COLO668 (cell line): ENCODE results near the gene GNG4.
"Not testable (repeated sequence)": the region's sequence is repeated elsewhere in the genome, so short reads cannot be mapped to it uniquely, and the experiment has no call there.

ENCODE experiments used
- DNase-seq: peaks from one replicate; lab custom pipeline; 2025; ENCODE audit not compliant: unreplicated experiment; lab: John Stamatoyannopoulos, UW

The GNG4 gene

GRCh38 chr1:235628316-235629005 lies 21.1 kb downstream of the GNG4 start:
- no peak for DNase-seq

GRCh38 chr1:235625831-235626230 lies 23.8 kb downstream of the GNG4 start:
- no peak for DNase-seq

- no peak for DNase-seq
Measured at GRCh38 chr1:235625340-235625739, 24.2 kb downstream of the GNG4 start.

- DNase-seq, result no peak
Measured at GRCh38 chr1:235624721-235625333, 24.8 kb downstream of the GNG4 start.

- DNase-seq, result no peak
Measured at GRCh38 chr1:235622936-235623779, 26.4 kb downstream of the GNG4 start.

- not testable (repeated sequence) for DNase-seq
Measured at GRCh38 chr1:235619149-235619548, 30.4 kb downstream of the GNG4 start.

GRCh38 chr1:235617808-235618207 lies 31.8 kb downstream of the GNG4 start:
- DNase-seq, result no peak

GRCh38 chr1:235617140-235617539 lies 32.4 kb downstream of the GNG4 start:
- no peak for DNase-seq

- DNase-seq, result no peak
Measured at GRCh38 chr1:235614442-235614954, 35.1 kb downstream of the GNG4 start.

- no peak for DNase-seq
Measured at GRCh38 chr1:235613602-235614001, 36.0 kb downstream of the GNG4 start.

- DNase-seq, result no peak
Measured at GRCh38 chr1:235612761-235613160, 36.8 kb downstream of the GNG4 start.

- DNase-seq, result no peak
Measured at GRCh38 chr1:235610157-235610556, 39.4 kb downstream of the GNG4 start.

GRCh38 chr1:235608278-235608677 lies 41.3 kb downstream of the GNG4 start:
- no peak for DNase-seq

GRCh38 chr1:235607284-235607683 lies 42.3 kb downstream of the GNG4 start:
- DNase-seq, result no peak

GRCh38 chr1:235601104-235601503 lies 48.5 kb downstream of the GNG4 start:
- peak; percentile 27 for DNase-seq

GRCh38 chr1:235599536-235599935 lies 50.0 kb downstream of the GNG4 start:
- no peak for DNase-seq

GRCh38 chr1:235597867-235598553 lies 51.6 kb downstream of the GNG4 start:
- no peak for DNase-seq

- DNase-seq, result no peak
Measured at GRCh38 chr1:235595079-235595478, 54.5 kb downstream of the GNG4 start.

- not testable (repeated sequence) for DNase-seq
Measured at GRCh38 chr1:235594281-235594895, 55.2 kb downstream of the GNG4 start.

- no peak for DNase-seq
Measured at GRCh38 chr1:235588916-235589515, 60.6 kb downstream of the GNG4 start.
